ENCODE data around the gene NEUROD2. TPM values are rescaled to one million over a fixed set of nuclear protein-coding genes. Genes with fewer than 3 reads are reported as not detected.

NEUROD2 gene
- total RNA-seq, 1 donor from 2014 or later = not detected

GRCh38 chr17:39601758-39602532, 5.8 kb downstream of the NEUROD2 start:
- Mint-ChIP-seq H3K36me3 (ENCODE audit: low read depth) (no peaks in the 10 kb centered on the region), H3K9me3 (no peaks in the 10 kb centered on the region), H3K27ac (ENCODE audit: unreplicated experiment) (no peak overlapping the region), H3K4me3 (no peak overlapping the region), H3K4me1 (no peaks in the 10 kb centered on the region), H3K27me3 (ENCODE audit: low read depth) (peaks cover 98% of the 10 kb centered on the region)
- DNase-seq (ENCODE audit: low read depth, low spot score) = no peak
- TF ChIP-seq CTCF (conservative IDR thresholded peaks at IDR 0.05) = no peak

GRCh38 chr17:39600997-39601597, 6.6 kb downstream of the NEUROD2 start:
- Mint-ChIP-seq H3K4me3 (no peak overlapping the region), H3K4me1 (no peaks in the 10 kb centered on the region)
- no peak for TF ChIP-seq CTCF (conservative IDR thresholded peaks at IDR 0.05)

GRCh38 chr17:39600288-39600996, 7.3 kb downstream of the NEUROD2 start:
- no peak for TF ChIP-seq CTCF (conservative IDR thresholded peaks at IDR 0.05)
- peaks cover 99% of the 10 kb centered on the region for H3K27me3 Mint-ChIP-seq (ENCODE audit: low read depth)
- H3K27ac Mint-ChIP-seq (ENCODE audit: unreplicated experiment) = no peak overlapping the region
- H3K4me3 Mint-ChIP-seq = no peak overlapping the region
- no peaks in the 10 kb centered on the region for H3K9me3 Mint-ChIP-seq
- H3K4me1 Mint-ChIP-seq = no peaks in the 10 kb centered on the region
- no peaks in the 10 kb centered on the region for H3K36me3 Mint-ChIP-seq (ENCODE audit: low read depth)
- DNase-seq (ENCODE audit: low read depth, low spot score) = no peak

More at GRCh38 chr17:39600997-39601597, 6.6 kb downstream of the NEUROD2 start:
- Mint-ChIP-seq H3K27me3 (ENCODE audit: low read depth) (peaks cover 99% of the 10 kb centered on the region), H3K9me3 (no peaks in the 10 kb centered on the region), H3K27ac (ENCODE audit: unreplicated experiment) (no peak overlapping the region), H3K36me3 (ENCODE audit: low read depth) (no peaks in the 10 kb centered on the region)
- DNase-seq (ENCODE audit: low read depth, low spot score) = no peak

- TF ChIP-seq CTCF (conservative IDR thresholded peaks at IDR 0.05) = no peak
- H3K27me3 Mint-ChIP-seq (ENCODE audit: low read depth) = peaks cover 99% of the 10 kb centered on the region
- no peaks in the 10 kb centered on the region for H3K9me3 Mint-ChIP-seq
- no peak overlapping the region for H3K27ac Mint-ChIP-seq (ENCODE audit: unreplicated experiment)
- no peak overlapping the region for H3K4me3 Mint-ChIP-seq
- H3K4me1 Mint-ChIP-seq = no peaks in the 10 kb centered on the region
- no peaks in the 10 kb centered on the region for H3K36me3 Mint-ChIP-seq (ENCODE audit: low read depth)
- DNase-seq (ENCODE audit: low read depth, low spot score) = no peak
Measured at GRCh38 chr17:39599665-39600231, 8.0 kb downstream of the NEUROD2 start.

GRCh38 chr17:39599004-39599664, 8.6 kb downstream of the NEUROD2 start:
- TF ChIP-seq CTCF (conservative IDR thresholded peaks at IDR 0.05) = no peak
- H3K27ac Mint-ChIP-seq (ENCODE audit: unreplicated experiment) = no peak overlapping the region
- no peaks in the 10 kb centered on the region for H3K9me3 Mint-ChIP-seq
- H3K4me1 Mint-ChIP-seq = no peaks in the 10 kb centered on the region
- peaks cover 100% of the 10 kb centered on the region for H3K27me3 Mint-ChIP-seq (ENCODE audit: low read depth)
- no peak for DNase-seq (ENCODE audit: low read depth, low spot score)
- H3K36me3 Mint-ChIP-seq (ENCODE audit: low read depth) = no peaks in the 10 kb centered on the region
- H3K4me3 Mint-ChIP-seq = no peak overlapping the region

Data from neural crest cell (in vitro differentiated cells).